Activated T-cell treated with anti-CD3 and anti-CD28 coated beads, Interleukin-2, amount 50 U/mL, for 24 hours (primary cell): ENCODE results near the gene NUDT21.
"Not testable (repeated sequence)": the region's sequence is repeated elsewhere in the genome, so short reads cannot be mapped to it uniquely, and the experiment has no call there.

Source experiments
- DNase-seq: peaks from one replicate; pipeline ENCODE4 v3.0.0-alpha.2; 2020
- H3K27ac Mint-ChIP-seq: 2 replicates; pipeline ENCODE4 v1.8.0; 2020; ENCODE audit warnings: mild to moderate bottlenecking, mixed read lengths
- H3K27me3 Mint-ChIP-seq: 2 replicates; pipeline ENCODE4 v1.8.0; 2020; ENCODE audit warnings: mixed read lengths
- H3K36me3 Mint-ChIP-seq: 2 replicates; pipeline ENCODE4 v1.8.0; 2020; ENCODE audit warnings: low read depth, mixed read lengths
- H3K4me1 Mint-ChIP-seq: 2 replicates; pipeline ENCODE4 v1.8.0; 2020; ENCODE audit warnings: low read depth, mixed read lengths
- H3K4me3 Mint-ChIP-seq: 2 replicates; pipeline ENCODE4 v1.8.0; 2020; ENCODE audit warnings: mild to moderate bottlenecking, moderate library complexity, mixed read lengths
- H3K9me3 Mint-ChIP-seq: 2 replicates; pipeline ENCODE4 v1.8.0; 2020; ENCODE audit warnings: mixed read lengths

NUDT21 gene

GRCh38 chr16:56450986-56451752 is at the start of gene NUDT21, which contains the start of gene OGFOD1:
Gene NUDT21, minus strand, starts transcription at chr16:56451332. Its CDS starts 130 bp downstream, at chr16:56451202.
Gene OGFOD1, plus strand, starts transcription at chr16:56451554. Its CDS starts 59 bp downstream, at chr16:56451613.
- DNase-seq, result peak; percentile 87
- H3K4me1 Mint-ChIP-seq, result peaks cover 60% of the 10 kb centered on the region
- H3K27ac Mint-ChIP-seq, result peak within 1 kb of the TSS; percentile 96
- no peaks in the 10 kb centered on the region for H3K9me3 Mint-ChIP-seq
- no peaks in the 10 kb centered on the region for H3K27me3 Mint-ChIP-seq
- H3K4me3 Mint-ChIP-seq, result peak within 1 kb of the TSS; percentile 90
- peaks cover 89% of the 10 kb centered on the region for H3K36me3 Mint-ChIP-seq

- no peak overlapping the region for H3K4me3 Mint-ChIP-seq
- no peak for DNase-seq
- no peaks in the 10 kb centered on the region for H3K4me1 Mint-ChIP-seq
- H3K27me3 Mint-ChIP-seq, result no peaks in the 10 kb centered on the region
- no peaks in the 10 kb centered on the region for H3K9me3 Mint-ChIP-seq
- peaks cover 54% of the 10 kb centered on the region for H3K36me3 Mint-ChIP-seq
- no peak overlapping the region for H3K27ac Mint-ChIP-seq
Observed at GRCh38 chr16:56493815-56494214, 42.7 kb upstream of the NUDT21 start.

DNA sequence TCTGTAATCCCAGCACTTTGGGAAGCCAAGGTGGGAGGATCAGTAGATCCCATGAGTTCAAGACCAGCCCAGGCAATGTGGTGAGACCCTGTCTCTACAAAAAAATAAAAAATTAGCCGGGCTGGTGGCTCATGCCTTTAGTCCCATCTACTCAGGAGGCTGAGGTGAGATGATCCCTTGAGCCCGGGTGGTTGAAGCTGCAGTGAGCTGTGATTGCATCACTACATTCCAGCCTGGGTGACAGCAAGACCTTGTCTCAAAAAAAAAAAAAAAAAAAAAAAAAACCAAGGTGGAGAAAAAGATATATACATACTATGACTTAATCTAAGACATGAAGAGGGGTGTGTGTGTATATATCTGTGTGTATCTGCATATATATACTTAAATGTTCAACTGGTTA is 42.0 kb upstream of the NUDT21 start:
- Mint-ChIP-seq H3K4me1 (no peaks in the 10 kb centered on the region), H3K4me3 (no peak overlapping the region), H3K27ac (no peak overlapping the region), H3K27me3 (no peaks in the 10 kb centered on the region), H3K36me3 (peaks cover 47% of the 10 kb centered on the region), H3K9me3 (no peaks in the 10 kb centered on the region)
- no peak for DNase-seq

DNA sequence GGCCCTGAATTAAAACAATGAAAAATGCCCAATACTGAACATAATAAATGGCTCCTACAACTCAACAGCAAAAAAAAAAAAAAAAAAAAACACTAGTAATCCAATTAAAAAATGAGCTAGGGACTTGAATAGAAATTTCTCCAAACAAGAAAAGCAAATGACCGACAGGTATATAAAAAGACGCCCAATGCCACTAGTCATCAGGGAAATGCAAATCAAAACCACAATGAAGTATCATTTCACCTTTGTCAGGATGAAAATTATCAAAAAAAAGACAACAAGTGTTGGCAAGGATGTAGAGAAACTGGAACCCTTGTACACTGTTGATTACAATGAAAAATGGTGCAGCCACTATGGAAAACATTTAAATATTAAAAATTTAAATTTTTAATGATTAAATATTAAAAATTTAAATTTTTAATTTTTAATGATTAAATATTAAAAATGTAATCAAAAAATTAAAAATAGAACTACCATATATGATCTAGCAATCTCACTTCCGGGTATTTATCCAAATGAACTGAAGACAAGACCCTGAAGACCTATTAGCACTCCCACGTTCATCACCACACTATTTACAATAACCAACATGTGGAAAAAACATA is 40.6 kb upstream of the NUDT21 start:
- Mint-ChIP-seq H3K9me3 (no peaks in the 10 kb centered on the region), H3K27ac (no peak overlapping the region), H3K36me3 (peaks cover 35% of the 10 kb centered on the region), H3K4me1 (no peaks in the 10 kb centered on the region), H3K4me3 (no peak overlapping the region), H3K27me3 (no peaks in the 10 kb centered on the region)
- no peak for DNase-seq

DNA sequence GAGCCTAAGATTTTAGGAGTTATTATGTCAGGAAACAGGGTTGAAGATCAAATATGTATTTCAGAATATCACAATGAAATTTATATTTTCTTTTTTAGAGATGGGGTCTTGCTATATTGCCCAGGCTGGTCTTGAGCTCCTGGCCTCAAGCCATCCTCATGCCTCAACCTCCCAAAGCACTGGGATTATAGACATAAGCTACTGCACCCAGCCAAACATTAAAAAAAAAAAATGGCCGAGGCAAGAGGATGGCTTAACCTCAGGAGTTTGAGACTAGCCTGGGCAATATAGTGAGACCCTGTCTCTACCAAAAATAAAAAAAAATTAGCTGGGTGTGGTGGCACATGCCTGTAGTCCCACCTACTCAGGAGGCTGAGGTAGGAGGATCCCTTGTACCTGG is 37.7 kb upstream of the NUDT21 start:
- H3K4me1 Mint-ChIP-seq, H3K9me3 Mint-ChIP-seq, H3K4me3 Mint-ChIP-seq, H3K27me3 Mint-ChIP-seq, DNase-seq, H3K27ac Mint-ChIP-seq: not testable (repeated sequence)
- H3K36me3 Mint-ChIP-seq, result peaks cover 33% of the 10 kb centered on the region

- Mint-ChIP-seq H3K4me3 (no peak overlapping the region), H3K36me3 (peaks cover 37% of the 10 kb centered on the region), H3K9me3 (no peaks in the 10 kb centered on the region), H3K27me3 (no peaks in the 10 kb centered on the region), H3K27ac (no peak overlapping the region), H3K4me1 (no peaks in the 10 kb centered on the region)
- no peak for DNase-seq
Observed at GRCh38 chr16:56488035-56488434, 36.9 kb upstream of the NUDT21 start.

DNA sequence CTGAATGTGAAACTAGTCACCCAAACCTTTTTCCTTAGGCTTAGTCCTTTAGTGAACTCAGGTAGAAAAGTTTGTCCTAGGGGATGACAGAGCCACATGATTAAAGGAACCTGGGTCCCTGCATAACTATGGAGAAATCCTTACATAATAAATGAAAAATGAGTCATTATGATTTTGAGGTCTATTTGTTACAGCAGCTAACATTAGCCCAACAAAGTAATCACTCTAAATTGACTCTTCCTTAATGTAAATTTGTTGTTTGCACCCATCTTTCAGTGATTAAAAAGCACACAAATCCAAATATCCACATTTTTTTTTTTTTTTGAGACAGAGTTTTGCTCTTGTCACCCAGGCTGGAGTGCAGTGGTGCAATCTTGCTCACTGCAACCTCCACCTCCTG is 32.3 kb upstream of the NUDT21 start:
- no peak overlapping the region for H3K27ac Mint-ChIP-seq
- H3K9me3 Mint-ChIP-seq, result no peaks in the 10 kb centered on the region
- H3K27me3 Mint-ChIP-seq, result no peaks in the 10 kb centered on the region
- H3K36me3 Mint-ChIP-seq, result peaks cover 61% of the 10 kb centered on the region
- H3K4me1 Mint-ChIP-seq, result peaks cover 3% of the 10 kb centered on the region
- no peak for DNase-seq
- no peak overlapping the region for H3K4me3 Mint-ChIP-seq

- Mint-ChIP-seq H3K4me1 (peaks cover 5% of the 10 kb centered on the region), H3K4me3 (no peak overlapping the region), H3K27me3 (no peaks in the 10 kb centered on the region), H3K27ac (no peak overlapping the region), H3K9me3 (no peaks in the 10 kb centered on the region), H3K36me3 (peaks cover 65% of the 10 kb centered on the region)
- DNase-seq, result no peak
Observed at GRCh38 chr16:56482683-56483236, 31.6 kb upstream of the NUDT21 start.

DNA sequence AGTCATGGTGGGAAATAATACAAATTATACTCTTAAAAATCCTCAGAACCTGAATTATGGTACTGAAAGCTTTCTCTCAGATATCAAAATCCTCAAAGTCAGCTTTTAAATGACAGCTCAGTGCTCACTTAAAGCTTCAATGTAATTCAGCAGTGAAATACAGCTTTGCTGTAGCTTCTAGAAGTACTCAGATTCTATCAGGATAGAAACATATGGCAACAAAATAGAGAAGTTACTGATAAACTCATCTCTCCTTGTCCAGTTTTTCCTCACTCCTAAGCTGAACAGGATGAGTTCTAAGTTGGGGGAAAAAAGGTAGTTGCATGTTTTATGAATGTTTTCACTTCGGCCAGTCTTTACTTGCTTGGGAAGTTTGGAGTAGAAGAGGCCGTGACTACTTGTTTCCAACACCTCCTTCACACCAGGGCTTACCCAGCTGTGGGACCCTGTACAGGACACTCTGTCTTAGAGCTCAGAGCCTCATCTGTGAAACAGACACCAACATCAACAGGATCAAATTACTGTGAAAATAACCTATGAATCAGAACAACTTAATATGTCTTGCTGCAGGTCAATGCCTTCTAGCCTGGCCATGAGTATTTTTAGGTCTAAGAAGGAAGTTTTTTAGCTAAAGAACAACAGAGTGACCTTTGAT is 30.5 kb upstream of the NUDT21 start:
- Mint-ChIP-seq H3K4me3 (no peak overlapping the region), H3K9me3 (no peaks in the 10 kb centered on the region), H3K27me3 (no peaks in the 10 kb centered on the region), H3K27ac (peak overlapping the region; percentile 74), H3K4me1 (peaks cover 17% of the 10 kb centered on the region), H3K36me3 (peaks cover 77% of the 10 kb centered on the region)
- no peak for DNase-seq

- Mint-ChIP-seq H3K4me1 (peaks cover 19% of the 10 kb centered on the region), H3K36me3 (peaks cover 80% of the 10 kb centered on the region), H3K27ac (peak overlapping the region; percentile 28), H3K4me3 (no peak overlapping the region), H3K27me3 (no peaks in the 10 kb centered on the region), H3K9me3 (no peaks in the 10 kb centered on the region)
- no peak for DNase-seq
Observed at GRCh38 chr16:56480776-56481467, 29.8 kb upstream of the NUDT21 start.

DNA sequence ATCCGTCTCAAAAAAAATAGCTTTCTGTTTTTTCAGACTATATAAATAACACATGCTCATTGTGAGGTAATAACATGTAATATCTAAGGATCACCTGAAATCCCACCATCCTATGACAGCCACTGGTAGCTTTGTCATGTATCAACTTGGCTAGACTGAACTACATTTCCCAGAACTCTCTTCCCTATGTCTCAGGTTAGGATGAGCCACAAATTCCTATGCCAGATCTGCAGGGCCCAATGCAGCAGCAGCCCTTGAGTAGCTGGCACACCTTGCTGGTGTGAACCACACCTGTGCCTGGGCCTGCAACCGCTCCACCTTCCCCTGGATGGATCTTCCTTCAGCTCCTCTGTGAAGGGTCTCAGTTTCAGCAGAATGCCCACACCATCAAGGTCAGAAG is 28.3 kb upstream of the NUDT21 start:
- peak overlapping the region; percentile 60 for H3K27ac Mint-ChIP-seq

DNA sequence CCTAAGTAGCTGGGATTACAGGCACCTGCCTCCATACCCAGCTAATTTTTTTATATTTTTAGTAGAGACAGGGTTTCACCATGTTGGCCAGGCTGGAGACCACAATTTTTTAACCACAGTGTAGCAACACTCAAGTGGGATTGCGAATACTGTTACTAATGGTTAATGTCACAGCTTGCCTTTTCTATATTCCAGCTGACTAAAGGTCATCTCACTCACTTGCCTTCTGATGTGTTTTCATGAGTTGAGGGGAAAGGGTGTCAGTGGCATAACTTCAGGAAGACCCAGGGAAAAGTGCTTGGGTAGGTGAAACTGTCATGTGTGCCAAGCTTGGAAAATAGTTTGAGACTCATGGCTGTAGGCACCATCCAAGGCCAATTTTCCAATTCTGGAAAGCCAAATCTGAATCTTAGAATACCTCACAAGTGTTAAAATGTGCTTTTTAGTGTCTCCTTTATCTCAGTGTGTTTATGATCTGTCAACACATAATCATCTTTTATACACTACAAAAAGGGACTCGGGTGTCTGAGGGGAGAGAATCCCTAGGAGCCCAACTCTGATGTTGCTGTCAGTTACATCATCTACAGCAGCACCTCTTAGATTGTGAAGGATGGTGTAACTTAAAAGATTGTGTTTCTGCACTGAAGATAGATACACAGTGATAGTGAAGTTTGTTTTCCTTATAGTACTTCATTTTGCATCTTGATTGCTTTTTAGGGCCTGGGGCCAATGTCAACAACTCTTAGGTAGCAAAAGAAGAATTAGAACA is 27.3 kb upstream of the NUDT21 start:
- H3K4me3 Mint-ChIP-seq, result no peak overlapping the region
- H3K4me1 Mint-ChIP-seq, result peaks cover 19% of the 10 kb centered on the region
- no peaks in the 10 kb centered on the region for H3K9me3 Mint-ChIP-seq
- H3K36me3 Mint-ChIP-seq, result peaks cover 89% of the 10 kb centered on the region
- DNase-seq, result no peak
- H3K27ac Mint-ChIP-seq, result peak overlapping the region; percentile 68
- H3K27me3 Mint-ChIP-seq, result no peaks in the 10 kb centered on the region

More for the DNA sequence above, 28.3 kb upstream of the NUDT21 start:
- no peaks in the 10 kb centered on the region for H3K27me3 Mint-ChIP-seq
- peaks cover 83% of the 10 kb centered on the region for H3K36me3 Mint-ChIP-seq
- H3K4me1 Mint-ChIP-seq, result peaks cover 19% of the 10 kb centered on the region
- no peak overlapping the region for H3K4me3 Mint-ChIP-seq
- H3K9me3 Mint-ChIP-seq, result no peaks in the 10 kb centered on the region
- DNase-seq, result no peak

DNA sequence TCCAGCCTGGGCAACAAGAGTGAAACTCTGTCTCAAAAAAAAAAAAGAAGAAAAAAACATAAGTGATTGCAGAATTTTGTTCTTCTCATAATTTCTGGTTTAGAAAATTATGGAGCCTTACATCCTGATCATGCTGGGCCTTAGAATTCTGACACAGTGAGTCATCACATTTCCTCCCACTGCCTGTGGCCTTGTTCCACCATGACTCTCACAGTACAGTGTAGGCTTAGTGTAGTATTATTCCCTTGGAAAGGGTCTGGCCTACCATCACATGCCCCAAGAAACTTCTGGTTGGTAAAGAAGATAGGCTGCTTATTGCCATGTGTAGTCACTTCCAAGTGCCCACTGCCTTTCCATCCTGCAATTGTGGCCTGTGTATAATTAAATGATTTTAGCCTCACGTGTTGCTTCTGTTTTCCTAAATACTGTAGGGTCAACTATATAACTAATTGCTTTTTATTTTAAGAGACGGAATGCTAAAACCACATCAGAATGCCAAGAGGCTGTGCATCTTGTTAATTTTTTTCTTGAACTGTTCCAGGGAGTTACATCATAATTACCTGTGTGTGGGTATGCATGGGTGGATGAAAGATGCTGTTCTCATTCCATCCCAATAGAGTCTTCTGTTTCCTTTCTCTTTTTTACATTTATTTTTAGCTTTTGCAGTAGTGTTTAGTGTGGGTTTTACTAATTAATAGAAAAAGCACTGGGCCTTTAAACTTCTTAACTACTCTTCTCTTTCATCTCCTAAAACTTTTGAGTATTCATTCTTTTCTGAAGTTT is 26.2 kb upstream of the NUDT21 start:
- no peak overlapping the region for H3K4me3 Mint-ChIP-seq
- H3K27ac Mint-ChIP-seq, result peak overlapping the region; percentile 88
- H3K27me3 Mint-ChIP-seq, result no peaks in the 10 kb centered on the region
- H3K36me3 Mint-ChIP-seq, result peaks cover 90% of the 10 kb centered on the region
- H3K4me1 Mint-ChIP-seq, result peaks cover 19% of the 10 kb centered on the region
- DNase-seq, result no peak
- H3K9me3 Mint-ChIP-seq, result no peaks in the 10 kb centered on the region
